Suprapubic skin (tissue), 4 donors: ENCODE measurements around the gene BICRAL.

Experiments
- CTCF ChIP-seq, 2 donors: fragments of 200-600 bp in 1 of 2; fragments of 450-650 bp in 1 of 2; sonication (generic) in 1 of 2; IDR thresholded peaks; one replicate each; pipeline ENCODE4 v1.5.1; 2016 to 2019; ENCODE audit warnings: antibody characterized with exemption in 2 of 2, mild to moderate bottlenecking in 1 of 2, moderate library complexity in 1 of 2
- EP300 ChIP-seq: sonication (generic); formaldehyde crosslinking; IDR thresholded peaks from one replicate; pipeline ENCODE4 v1.6.1; 2017; ENCODE audit warnings: antibody characterized with exemption
- POLR2A ChIP-seq, 2 donors: fragments of 450-650 bp; IDR thresholded peaks; one replicate each; pipeline ENCODE4 v1.6.1; 2017; ENCODE audit warnings: antibody characterized with exemption in 2 of 2, mild to moderate bottlenecking in 2 of 2, moderate library complexity in 2 of 2
- POLR2AphosphoS5 ChIP-seq, 3 donors: sonication (generic); formaldehyde crosslinking; IDR thresholded peaks; one replicate each; pipeline ENCODE4 v1.6.1; 2017; ENCODE audit warnings: antibody characterized with exemption in 3 of 3

GRCh38 chr6:42774201-42774600 lies 7.7 kb upstream of the BICRAL start:
- no peak for TF ChIP-seq CTCF (IDR thresholded peaks at IDR 0.05)
- TF ChIP-seq POLR2AphosphoS5 (IDR thresholded peaks at IDR 0.05) = no peak
- TF ChIP-seq POLR2A (IDR thresholded peaks at IDR 0.05) = no peak
- TF ChIP-seq EP300 = no peak
